HepG2 (cell line): ENCODE measurements around the gene HLA-F. TPM values are rescaled to one million over a fixed set of nuclear protein-coding genes. Genes with fewer than 3 reads are reported as not detected.

Experiments used
- ETV6 ChIP-seq: sonication (generic); formaldehyde crosslinking; conservative IDR thresholded peaks from 2 replicates; pipeline ENCODE4 v1.4.0; 2020; ENCODE audit warnings: missing genetic modification reagents
- FIP1L1 ChIP-seq: fragments of 200-400 bp; formaldehyde crosslinking; IDR thresholded peaks from 2 replicates; pipeline ENCODE4 v1.6.1; 2018; ENCODE audit warnings: low read depth, mild to moderate bottlenecking, low read length, moderate library complexity, borderline replicate concordance; ENCODE audit not compliant: insufficient read depth
- HNRNPLL ChIP-seq: fragments of 200-400 bp; formaldehyde crosslinking; IDR thresholded peaks from 2 replicates; pipeline ENCODE4 v1.6.1; 2017; ENCODE audit warnings: mild to moderate bottlenecking, low read depth, low read length; ENCODE audit not compliant: poor library complexity, severe bottlenecking
- HOXA3 ChIP-seq: sonication (generic); formaldehyde crosslinking; IDR thresholded peaks from 2 replicates; pipeline ENCODE4 v1.5.0; 2020; ENCODE audit warnings: missing genetic modification reagents
- PBX3 ChIP-seq: sonication (generic); formaldehyde crosslinking; IDR thresholded peaks from 2 replicates; pipeline ENCODE4 v1.8.1; 2023; ENCODE audit warnings: missing genetic modification reagents, inconsistent platforms, borderline replicate concordance
- RBAK ChIP-seq: sonication (generic); formaldehyde crosslinking; IDR thresholded peaks from 2 replicates; pipeline ENCODE4 v1.5.1; 2020; ENCODE audit warnings: mild to moderate bottlenecking, missing genetic modification reagents
- RFX5 ChIP-seq: IDR thresholded peaks from 2 replicates; pipeline ENCODE4 v1.6.1; 2011; ENCODE audit warnings: low read depth, low read length, improper control_type of control experiment
- SMAD1 ChIP-seq: sonication (generic); formaldehyde crosslinking; IDR thresholded peaks from 2 replicates; pipeline ENCODE4 v1.4.0; 2020; ENCODE audit warnings: missing genetic modification reagents, low read depth, mild to moderate bottlenecking, borderline replicate concordance
- SMYD3 ChIP-seq: sonication (generic); formaldehyde crosslinking; IDR thresholded peaks from 2 replicates; pipeline ENCODE4 v1.8.1; 2023; ENCODE audit warnings: mild to moderate bottlenecking, missing genetic modification reagents
- TEAD3 ChIP-seq: optimal IDR thresholded peaks from 2 replicates; pipeline ENCODE3; 2016; ENCODE audit warnings: borderline replicate concordance
- USF2 ChIP-seq, 2 experiments: sonication (generic) in 1 of 2; formaldehyde crosslinking in 1 of 2; IDR thresholded peaks; 2 replicates each; pipeline versions ENCODE4 v1.5.1 to v1.6.1; 2011 to 2020; ENCODE audit warnings: borderline replicate concordance in 1 of 2, low read depth in 1 of 2, low read length in 1 of 2, mild to moderate bottlenecking in 1 of 2, missing genetic modification reagents in 1 of 2, moderate library complexity in 1 of 2
- ZBTB20 ChIP-seq: sonication (generic); formaldehyde crosslinking; IDR thresholded peaks from 2 replicates; pipeline ENCODE4 v1.8.1; 2023; ENCODE audit warnings: missing genetic modification reagents, low read depth, mild to moderate bottlenecking, borderline replicate concordance
- ZEB1 ChIP-seq: IDR thresholded peaks from 2 replicates; pipeline ENCODE4 v1.6.1; 2012; ENCODE audit warnings: mild to moderate bottlenecking, low read depth, inconsistent platforms; ENCODE audit not compliant: insufficient replicate concordance
- ZGPAT ChIP-seq: IDR thresholded peaks from 2 replicates; pipeline ENCODE4 v1.6.1; 2016; ENCODE audit warnings: mild to moderate bottlenecking
- ZNF20 ChIP-seq: sonication (generic); formaldehyde crosslinking; IDR thresholded peaks from 2 replicates; pipeline ENCODE4 v1.4.0; 2020; ENCODE audit warnings: mild to moderate bottlenecking, moderate library complexity, missing genetic modification reagents
- ZNF292 ChIP-seq: sonication (generic); formaldehyde crosslinking; IDR thresholded peaks from 2 replicates; pipeline ENCODE4 v1.8.1; 2022; ENCODE audit warnings: mild to moderate bottlenecking, low read depth, missing genetic modification reagents, borderline replicate concordance
- ZNF354B ChIP-seq: sonication (generic); formaldehyde crosslinking; IDR thresholded peaks from 2 replicates; pipeline ENCODE4 v1.8.0; 2022; ENCODE audit warnings: mild to moderate bottlenecking, missing genetic modification reagents
- ZNF543 ChIP-seq: sonication (generic); formaldehyde crosslinking; IDR thresholded peaks from 2 replicates; pipeline ENCODE4 v1.4.0; 2020; ENCODE audit warnings: mild to moderate bottlenecking, missing genetic modification reagents
- ZNF615 ChIP-seq: sonication (generic); formaldehyde crosslinking; IDR thresholded peaks from 2 replicates; pipeline ENCODE4 v1.5.0; 2020; ENCODE audit warnings: mild to moderate bottlenecking, missing genetic modification reagents, borderline replicate concordance
- ZNF768 ChIP-seq: sonication (generic); formaldehyde crosslinking; IDR thresholded peaks from 2 replicates; pipeline ENCODE4 v1.4.0; 2020; ENCODE audit warnings: missing genetic modification reagents
- polyA plus RNA-seq, 8 experiments: library from polyadenylated mRNA; depleted of rRNA in 3 of 8; stranded (reverse) in 7 of 8; unstranded in 1 of 8; fragments of >200 nt; fragmentation: Illumina TruSeq in 4 of 8; extraction: Trizol in 4 of 8; gene quantifications; 2 replicates each; pipeline versions ENCODE4 v1.2.1 to v1.2.3, GENCODE V29; 2011 to 2016; ENCODE audit warnings: low read depth in 4 of 8, missing spikeins in 1 of 8, mixed read lengths in 1 of 8; ENCODE audit not compliant: insufficient read depth in 1 of 8
- total RNA-seq, 5 experiments: library from RNA; depleted of rRNA; stranded (reverse); fragments of >200 nt; fragmentation: Illumina TruSeq; extraction: Trizol; gene quantifications; 2 replicates each; pipeline ENCODE4 v1.2.3, GENCODE V29; 2016; ENCODE audit warnings: low read depth in 1 of 5
- TF ChIP-seq, protein P1 (sequence below): sonication (generic); formaldehyde crosslinking; IDR thresholded peaks from 2 replicates; pipeline ENCODE4 v1.9.0; 2021; ENCODE audit warnings: missing genetic modification reagents, mild to moderate bottlenecking, borderline replicate concordance

HLA-F gene
- total and polyA plus RNA-seq, 2 of the 13 experiments (the other 11 are each of a cell fraction or from before 2014, with no cell fraction given), result 6.0 to 6.1 TPM

DNA sequence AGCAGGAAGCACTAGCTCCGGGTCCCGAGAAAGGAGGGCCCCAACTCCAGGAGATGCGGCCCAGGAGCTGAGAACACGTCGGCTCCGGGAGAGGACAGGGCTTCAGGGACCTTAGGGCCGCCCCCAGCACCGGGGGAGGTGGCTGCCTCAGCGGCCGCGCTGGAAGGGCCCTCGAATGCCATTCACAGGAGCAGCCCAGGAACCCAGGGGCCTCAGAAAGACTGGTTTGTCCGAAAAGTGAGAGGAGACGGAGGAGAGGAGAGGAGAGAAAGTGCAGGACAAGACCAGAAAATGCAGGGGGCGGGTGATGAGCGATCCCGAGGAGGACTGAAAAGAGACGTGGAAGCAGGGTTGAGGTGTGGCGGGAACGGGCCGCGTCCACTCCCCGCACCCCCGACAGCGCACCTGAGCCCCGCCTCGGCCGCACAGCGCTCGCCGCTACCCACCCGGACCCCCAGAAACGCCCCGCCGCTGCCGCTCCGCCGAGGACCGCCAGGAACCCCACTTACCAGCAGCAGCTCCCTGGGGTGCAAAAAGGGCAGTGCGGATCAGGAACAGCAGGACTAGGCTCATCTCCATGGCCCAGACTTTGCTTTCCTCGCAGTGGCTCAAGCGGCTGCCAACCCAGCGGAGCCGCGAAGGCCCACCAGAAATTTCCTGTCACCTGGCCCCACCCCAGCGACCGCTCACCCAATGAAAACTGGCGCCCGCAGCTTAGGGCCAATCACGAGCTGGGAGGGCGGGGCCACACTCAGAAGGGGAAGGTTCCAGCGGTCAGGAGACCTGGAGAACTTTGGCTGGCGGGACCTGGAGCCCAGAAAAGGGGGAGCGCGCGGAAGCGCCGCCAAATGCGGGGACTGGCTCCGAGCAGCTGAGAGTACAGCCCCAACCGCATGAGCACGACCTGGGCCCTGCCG lies 25.4 kb downstream of the HLA-F start (continued):
- no peak for TF ChIP-seq FIP1L1
- TF ChIP-seq TEAD3 (CRISPR knock-in tag), result peak; percentile 64
- TF ChIP-seq SMAD1 (CRISPR knock-in tag), result 0 out of 2 replicates have a peak, but pooled peaks have one; percentile 42
- TF ChIP-seq, protein P1, sequence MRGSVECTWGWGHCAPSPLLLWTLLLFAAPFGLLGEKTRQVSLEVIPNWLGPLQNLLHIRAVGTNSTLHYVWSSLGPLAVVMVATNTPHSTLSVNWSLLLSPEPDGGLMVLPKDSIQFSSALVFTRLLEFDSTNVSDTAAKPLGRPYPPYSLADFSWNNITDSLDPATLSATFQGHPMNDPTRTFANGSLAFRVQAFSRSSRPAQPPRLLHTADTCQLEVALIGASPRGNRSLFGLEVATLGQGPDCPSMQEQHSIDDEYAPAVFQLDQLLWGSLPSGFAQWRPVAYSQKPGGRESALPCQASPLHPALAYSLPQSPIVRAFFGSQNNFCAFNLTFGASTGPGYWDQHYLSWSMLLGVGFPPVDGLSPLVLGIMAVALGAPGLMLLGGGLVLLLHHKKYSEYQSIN (CRISPR knock-in tag), result no peak
- no peak for TF ChIP-seq PBX3 (CRISPR knock-in tag)
- no peak for TF ChIP-seq ZEB1
- TF ChIP-seq ZNF20 (CRISPR knock-in tag), result 0 out of 2 replicates have a peak, but pooled peaks have one; percentile 40
- peak; percentile 65 for TF ChIP-seq ZNF292 (CRISPR knock-in tag)
- TF ChIP-seq ZNF768 (CRISPR knock-in tag), result no peak
- peak; percentile 51; the same call in 1 of the 2 replicates for TF ChIP-seq ZNF354B
- TF ChIP-seq USF2 (IDR thresholded peaks at IDR 0.05; ENCODE audit: low read depth, low read length), result no peak
- TF ChIP-seq USF2 (CRISPR knock-in tag; IDR thresholded peaks at IDR 0.05; ENCODE audit: borderline replicate concordance), result 0 out of 2 replicates have a peak, but pooled peaks have one; percentile 57
- peak; percentile 45; the same call in 1 of the 2 replicates for TF ChIP-seq ETV6
- TF ChIP-seq HOXA3 (CRISPR knock-in tag), result 0 out of 2 replicates have a peak, but pooled peaks have one; percentile 7
- TF ChIP-seq RBAK (CRISPR knock-in tag), result peak; percentile 10; the same call in 1 of the 2 replicates
- 0 out of 2 replicates have a peak, but pooled peaks have one; percentile 67 for TF ChIP-seq SMYD3 (CRISPR knock-in tag)
- peak; percentile 80; the same call in 1 of the 2 replicates for TF ChIP-seq ZBTB20
- TF ChIP-seq ZNF543, result no peak
- peak; percentile 59 for TF ChIP-seq HNRNPLL
- TF ChIP-seq ZGPAT (CRISPR knock-in tag), result 0 out of 2 replicates have a peak, but pooled peaks have one; percentile 37
- TF ChIP-seq ZNF615, result peak; percentile 46; the same call in 1 of the 2 replicates
- TF ChIP-seq RFX5, result peak; percentile 76
